Smooth muscle cell (in vitro differentiated cells): Measurements from ENCODE around the gene SHANK1. TPM values are rescaled to one million over a fixed set of nuclear protein-coding genes. Genes with fewer than 3 reads are reported as not detected.

Experiments used
- DNase-seq: peaks from one replicate; lab custom pipeline; 2025; ENCODE audit not compliant: unreplicated experiment; lab: John Stamatoyannopoulos, UW
- H2AFZ ChIP-seq: fragments of 200-600 bp; sonication (generic); 2 replicates; pipeline ENCODE4 v1.6.0; 2016; ENCODE audit warnings: antibody characterized with exemption, low read depth, mild to moderate bottlenecking
- H3F3A ChIP-seq: fragments of 200-600 bp; sonication (generic); 2 replicates; pipeline ENCODE4 v1.6.0; 2017; ENCODE audit warnings: antibody characterized with exemption, low read depth
- H3K27ac ChIP-seq: fragments of 200-600 bp; sonication (generic); 2 replicates; pipeline ENCODE4 v1.5.1; 2016; ENCODE audit warnings: low read depth, mild to moderate bottlenecking
- H3K27me3 ChIP-seq: fragments of 200-600 bp; sonication (generic); 2 replicates; pipeline ENCODE4 v1.6.1; 2016; ENCODE audit warnings: low read depth, mild to moderate bottlenecking
- H3K36me3 ChIP-seq: fragments of 200-600 bp; sonication (generic); 2 replicates; pipeline ENCODE4 v1.5.1; 2016; ENCODE audit warnings: low read depth
- H3K4me1 ChIP-seq: fragments of 200-600 bp; sonication (generic); 2 replicates; pipeline ENCODE4 v1.5.1; 2016; ENCODE audit warnings: low read depth
- H3K4me2 ChIP-seq: fragments of 200-600 bp; sonication (generic); 2 replicates; pipeline ENCODE4 v1.6.0; 2016; ENCODE audit warnings: mild to moderate bottlenecking
- H3K4me3 ChIP-seq: fragments of 200-600 bp; sonication (generic); 2 replicates; pipeline ENCODE4 v1.5.1; 2016; ENCODE audit warnings: mild to moderate bottlenecking
- H3K79me2 ChIP-seq: fragments of 200-600 bp; sonication (generic); 2 replicates; pipeline ENCODE4 v1.6.0; 2016; ENCODE audit warnings: low read depth, mild to moderate bottlenecking
- H3K9ac ChIP-seq: fragments of 200-600 bp; sonication (generic); 2 replicates; pipeline ENCODE4 v1.6.0; 2016; ENCODE audit warnings: low read depth
- H3K9me3 ChIP-seq: fragments of 200-600 bp; sonication (generic); replicated peaks from 2 replicates; pipeline ENCODE4 v1.5.1; 2016; ENCODE audit warnings: low read depth
- H4K20me1 ChIP-seq: fragments of 200-600 bp; sonication (generic); 2 replicates; pipeline ENCODE4 v1.6.0; 2016; ENCODE audit warnings: low read depth
- CTCF ChIP-seq: fragments of 200-600 bp; sonication (generic); IDR thresholded peaks from 2 replicates; pipeline ENCODE4 v1.5.1; 2017; ENCODE audit warnings: borderline replicate concordance, mild to moderate bottlenecking, antibody characterized with exemption; ENCODE audit not compliant: insufficient read depth, poor library complexity, severe bottlenecking
- WGBS: methylation state at CpG from one replicate; pipeline ENCODE4 v1.1.7; 2016; ENCODE audit warnings: low lambda C conversion rate; 5-methylcytosine and 5-hydroxymethylcytosine counted together
- polyA plus RNA-seq: library from polyadenylated mRNA; unstranded; fragments of >200 nt; fragmentation: Nextera tagmentation; extraction: Ambion mirVana; gene quantifications from 2 replicates; pipeline ENCODE4 v1.2.1, GENCODE V29; 2016
- total RNA-seq: library from RNA; depleted of rRNA; stranded (reverse); fragments of >200 nt; gene quantifications from 2 replicates; pipeline ENCODE4 v1.2.3, GENCODE V29; 2014

The SHANK1 gene
- total and polyA plus RNA-seq, 2 experiments from 2014 or later = 1.0 to 4.1 TPM

- Histone ChIP-seq H3K4me2 (peak within 1 kb of the TSS; percentile 88), H4K20me1 (no peaks in the 10 kb centered on the region), H3K27ac (peak within 1 kb of the TSS; percentile 55), H3K79me2 (peaks cover 8% of the 10 kb centered on the region), H3K27me3 (peaks cover 6% of the 10 kb centered on the region), H3K36me3 (no peaks in the 10 kb centered on the region), H3K4me1 (peaks cover 17% of the 10 kb centered on the region), H2AFZ (peak within 1 kb of the TSS; percentile 24), H3K4me3 (peak within 1 kb of the TSS; percentile 57), H3K9me3 (no peaks in the 10 kb centered on the region), H3F3A (no peaks in the 10 kb centered on the region), H3K9ac (peak within 1 kb of the TSS; percentile 19)
- 25% methylated on average over 14 of the region's 15 CpGs for WGBS
- TF ChIP-seq CTCF = no peak
- no peak for DNase-seq
Measured at GRCh38 chr19:50723069-50723468, 3.5 kb upstream of the SHANK1 start, which contains the start of gene CLEC11A. Gene CLEC11A (plus strand): TSS chr19:50723364. CDS start chr19:50723526, 162 bp downstream.

GRCh38 chr19:50722201-50723013 lies 2.8 kb upstream of the SHANK1 start:
- H3K36me3 ChIP-seq = no peaks in the 10 kb centered on the region
- TF ChIP-seq CTCF = no peak
- 63% methylated on average over 15 of the region's 15 CpGs for WGBS
- peaks cover 20% of the 10 kb centered on the region for H3K4me1 ChIP-seq
- H2AFZ ChIP-seq = peak overlapping the region; percentile 24
- H3K27me3 ChIP-seq = peaks cover 6% of the 10 kb centered on the region
- H3F3A ChIP-seq = no peaks in the 10 kb centered on the region
- no peak for DNase-seq
- H4K20me1 ChIP-seq = no peaks in the 10 kb centered on the region
- peak overlapping the region; percentile 55 for H3K27ac ChIP-seq
- H3K4me2 ChIP-seq = peak overlapping the region; percentile 88
- H3K79me2 ChIP-seq = peaks cover 8% of the 10 kb centered on the region
- peak overlapping the region; percentile 57 for H3K4me3 ChIP-seq
- no peak overlapping the region for H3K9ac ChIP-seq
- H3K9me3 ChIP-seq = no peaks in the 10 kb centered on the region

GRCh38 chr19:50721441-50722137 lies 2.0 kb upstream of the SHANK1 start:
- H2AFZ ChIP-seq = no peak overlapping the region
- H3K36me3 ChIP-seq = no peaks in the 10 kb centered on the region
- 91% methylated on average over 10 of the region's 10 CpGs for WGBS
- H3K4me3 ChIP-seq = no peak overlapping the region
- no peak overlapping the region for H3K9ac ChIP-seq
- H3K4me2 ChIP-seq = no peak overlapping the region
- H3K9me3 ChIP-seq = no peaks in the 10 kb centered on the region
- H3K27ac ChIP-seq = no peak overlapping the region
- H3K79me2 ChIP-seq = peaks cover 8% of the 10 kb centered on the region
- H3F3A ChIP-seq = no peaks in the 10 kb centered on the region
- H4K20me1 ChIP-seq = no peaks in the 10 kb centered on the region
- DNase-seq = no peak
- H3K4me1 ChIP-seq = peaks cover 20% of the 10 kb centered on the region
- peaks cover 6% of the 10 kb centered on the region for H3K27me3 ChIP-seq
- no peak for TF ChIP-seq CTCF
